Effector CD4-positive, alpha-beta T cell (primary cell): ENCODE data around the gene PAX8.

Source experiments
- DNase-seq: peaks from one replicate; pipeline ENCODE4 v3.0.0-alpha.2; 2020

PAX8 gene

DNA sequence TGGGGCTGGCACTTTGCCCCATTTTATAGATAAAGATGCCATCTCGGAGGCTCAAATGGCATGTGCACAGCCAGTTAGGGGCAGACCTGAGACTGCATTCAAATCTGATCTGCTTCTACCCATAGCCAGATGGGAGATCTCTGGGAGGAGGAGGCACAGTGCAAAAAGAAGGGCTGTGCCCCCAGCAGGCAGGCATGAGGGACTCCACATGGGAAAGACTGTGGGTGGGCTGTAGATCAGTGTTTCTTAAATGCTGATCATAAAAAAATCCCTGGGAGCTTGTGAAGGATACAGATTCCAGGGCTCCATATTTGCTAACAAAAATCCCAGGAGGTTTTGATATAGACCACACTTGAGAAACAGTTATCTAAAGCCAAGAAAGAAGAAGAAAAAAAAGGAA lies 15.2 kb downstream of the PAX8 start:
- DNase-seq, result no peak

DNA sequence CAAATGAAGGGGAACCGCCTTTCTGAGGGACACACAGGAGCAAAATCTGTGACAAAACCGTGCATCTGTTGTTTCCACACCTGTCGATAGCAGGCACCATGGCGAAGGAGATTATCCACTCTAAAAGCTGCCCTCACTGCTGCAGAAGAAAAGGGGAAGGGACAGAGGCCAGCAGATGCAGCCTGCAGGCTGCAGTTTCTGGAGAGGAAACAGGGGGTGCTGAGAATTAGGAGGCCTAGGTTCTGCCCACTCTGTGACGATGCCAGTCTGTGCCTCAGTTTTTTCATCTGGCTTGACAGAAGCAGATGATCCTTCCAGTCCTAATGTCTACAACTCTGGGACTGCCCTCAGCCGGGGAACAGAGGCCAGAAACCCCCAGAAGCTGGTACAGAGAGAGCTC lies 17.7 kb downstream of the PAX8 start:
- no peak for DNase-seq

DNA sequence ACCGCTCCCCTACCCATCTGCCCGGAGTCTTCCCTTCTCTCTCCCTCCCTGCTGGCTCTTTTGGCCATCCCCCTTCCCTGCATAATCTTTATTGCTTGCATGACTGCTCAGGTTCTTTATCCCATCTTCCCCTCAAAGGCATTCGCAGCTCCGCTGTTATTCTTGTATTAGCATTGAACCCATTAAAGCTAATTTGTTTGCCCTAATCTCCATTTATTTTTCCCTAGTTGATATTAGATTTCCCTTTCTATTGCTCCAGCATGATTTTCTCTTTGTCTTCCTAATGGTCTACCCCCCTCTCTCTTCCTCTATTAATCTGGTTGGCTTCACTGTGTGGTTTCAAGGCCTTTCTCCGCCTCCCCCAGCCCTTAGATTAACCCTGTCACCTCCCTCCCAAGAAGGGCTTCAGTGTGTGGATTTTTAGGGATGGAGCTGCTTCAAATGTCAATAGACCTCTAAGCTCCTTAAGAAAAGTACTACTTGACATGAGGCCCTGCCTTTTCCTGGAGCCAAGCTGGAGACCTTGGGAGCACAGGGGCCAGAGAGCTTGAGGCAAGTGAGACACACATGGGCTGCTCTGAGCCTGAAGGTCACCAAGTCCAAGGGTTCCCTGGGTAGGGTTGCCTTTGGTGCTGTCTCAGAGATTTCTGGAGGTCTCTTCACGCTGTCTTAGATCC lies 20.1 kb downstream of the PAX8 start:
- no peak for DNase-seq

- no peak for DNase-seq
These were observed 21.0 kb downstream of the PAX8 start for GRCh38 chr2:113257516-113258264.

GRCh38 chr2:113255140-113256070 lies 23.3 kb downstream of the PAX8 start:
- no peak for DNase-seq

- DNase-seq, result no peak
These were observed 25.3 kb downstream of the PAX8 start for GRCh38 chr2:113253453-113253852.

GRCh38 chr2:113252047-113252590 lies 26.6 kb downstream of the PAX8 start:
- no peak for DNase-seq

- DNase-seq, result no peak
These were observed 27.6 kb downstream of the PAX8 start for GRCh38 chr2:113251118-113251517.

DNA sequence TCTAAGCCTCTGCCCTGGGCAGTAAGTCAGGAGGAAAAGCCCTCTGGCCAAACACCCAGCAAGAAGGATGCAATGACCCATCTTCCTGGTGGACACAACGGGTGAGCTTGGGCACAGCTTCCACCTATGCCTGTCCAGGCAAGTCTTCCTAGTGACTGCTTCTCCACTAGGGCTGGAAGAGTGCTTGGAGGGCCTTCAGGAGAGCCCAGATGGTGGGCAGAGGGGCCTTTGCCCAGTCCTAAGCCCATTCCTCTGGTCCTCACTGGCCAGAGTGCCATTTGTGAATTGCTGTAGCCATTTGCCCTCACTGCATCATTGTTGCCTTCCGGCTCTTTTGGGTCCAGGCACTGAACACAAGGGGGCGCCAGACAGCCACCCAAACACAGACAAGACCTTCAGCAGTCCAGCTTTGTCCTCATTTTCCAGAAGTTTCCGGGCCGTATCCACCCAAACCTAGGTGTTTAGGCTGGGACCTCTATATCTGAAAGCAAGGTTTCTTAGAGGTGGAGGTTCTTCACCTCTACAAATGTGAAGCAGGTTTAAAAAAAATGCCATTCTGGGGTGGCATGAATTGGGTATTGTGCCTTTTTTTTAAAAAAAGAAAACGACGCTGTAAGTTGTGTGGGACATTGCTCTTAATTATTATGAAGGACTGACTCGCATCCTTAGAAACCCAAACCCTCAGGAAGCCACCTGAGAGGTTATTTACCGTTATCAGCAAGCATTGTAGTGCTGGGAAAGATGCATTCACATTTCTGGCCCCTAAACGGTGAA lies 29.5 kb downstream of the PAX8 start:
- DNase-seq, result peak; percentile 73

DNA sequence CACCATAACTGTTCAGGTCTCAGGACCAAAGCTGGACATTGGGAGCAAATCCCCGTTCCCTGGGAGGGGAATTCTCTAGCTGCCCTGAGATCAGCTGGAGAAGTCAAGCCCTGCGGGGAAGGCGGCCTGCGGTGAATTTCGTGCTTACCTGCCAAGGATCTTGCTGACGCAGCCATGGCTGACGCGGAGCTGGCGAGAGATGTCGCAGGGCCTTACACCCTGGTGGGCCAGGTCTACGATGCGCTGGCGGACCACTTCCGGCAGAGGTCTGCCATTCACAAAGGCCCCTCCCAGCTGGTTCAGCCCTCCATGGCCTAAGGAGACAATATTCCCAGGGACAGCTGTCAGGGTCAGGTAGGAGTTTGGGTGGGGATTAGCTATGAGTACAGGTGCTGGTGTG lies 32.1 kb downstream of the PAX8 start:
- no peak for DNase-seq

DNA sequence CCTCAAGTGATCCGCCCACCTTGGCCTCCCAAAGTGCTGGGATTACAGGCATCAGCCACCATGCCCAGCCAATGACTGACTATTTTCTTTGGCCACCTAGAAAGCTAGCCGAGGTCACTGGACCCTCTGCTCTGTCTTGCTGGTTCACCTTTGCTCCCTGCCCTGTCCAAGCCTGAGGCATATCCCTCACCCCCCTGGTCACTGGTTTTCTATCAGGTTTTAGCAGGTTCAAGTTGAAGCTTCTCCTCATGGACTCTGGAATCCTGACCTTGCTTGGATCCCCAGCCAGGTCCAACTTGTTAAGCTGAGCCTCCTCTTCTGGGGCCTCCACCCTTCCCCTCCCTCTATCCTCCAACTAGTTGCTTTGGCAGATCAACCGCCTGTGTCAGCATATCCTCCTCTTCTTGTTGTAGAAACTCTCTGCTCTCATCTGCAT lies 33.4 kb downstream of the PAX8 start:
- DNase-seq, result no peak

GRCh38 chr2:113242327-113242726 lies 36.4 kb downstream of the PAX8 start:
- no peak for DNase-seq

GRCh38 chr2:113240915-113241911 lies 37.5 kb downstream of the PAX8 start:
- no peak for DNase-seq

DNA sequence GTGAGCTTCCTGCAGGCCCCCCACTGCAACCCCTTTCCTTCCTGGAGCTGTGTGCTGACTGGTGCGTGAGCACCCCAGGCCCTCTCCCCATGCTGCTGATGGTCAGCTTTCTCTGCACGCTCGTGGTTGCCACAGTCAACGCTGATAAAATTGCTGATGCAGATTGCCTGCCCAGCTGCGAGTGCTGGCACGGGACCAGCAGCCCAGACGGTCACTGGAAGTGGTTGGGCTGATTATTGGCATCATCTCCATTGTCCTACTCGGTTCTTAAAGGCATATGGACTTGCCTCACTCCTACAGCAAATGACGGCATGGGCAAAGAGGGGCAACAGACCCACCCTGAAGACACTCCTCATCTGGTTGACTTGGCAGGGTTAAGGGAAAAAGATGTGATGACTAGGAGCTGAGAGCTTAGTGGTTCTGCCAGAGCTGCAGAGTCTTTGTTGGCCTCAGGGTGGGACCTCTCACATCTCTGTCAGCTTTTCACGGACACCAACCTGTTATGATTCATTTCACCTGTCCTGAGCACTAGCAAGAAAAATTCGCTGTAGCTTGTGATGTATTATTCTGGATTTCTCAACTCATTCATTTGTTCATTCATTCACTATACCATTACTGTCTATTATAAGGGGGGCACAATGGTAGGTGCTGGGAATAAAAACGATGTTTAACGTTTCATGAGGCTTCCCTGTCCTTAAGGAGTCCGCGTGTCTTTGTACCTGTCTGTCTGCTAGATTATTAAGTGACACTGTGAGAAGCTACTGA lies 38.4 kb downstream of the PAX8 start:
- DNase-seq, result no peak

- DNase-seq, result no peak
These were observed 39.6 kb downstream of the PAX8 start for GRCh38 chr2:113238871-113239839.

GRCh38 chr2:113237604-113238160 lies 41.0 kb downstream of the PAX8 start:
- no peak for DNase-seq

- no peak for DNase-seq
These were observed 42.2 kb downstream of the PAX8 start for GRCh38 chr2:113236367-113237159.
